ENCODE data around the gene PEAK3. TPM values are rescaled to one million over a fixed set of nuclear protein-coding genes. Genes with fewer than 3 reads are reported as not detected.
A peak's percentile ranks its signal among the peaks of the same experiment; 100 is the strongest.

PEAK3 gene
- total RNA-seq, 1 donor from 2014 or later = not detected

DNA sequence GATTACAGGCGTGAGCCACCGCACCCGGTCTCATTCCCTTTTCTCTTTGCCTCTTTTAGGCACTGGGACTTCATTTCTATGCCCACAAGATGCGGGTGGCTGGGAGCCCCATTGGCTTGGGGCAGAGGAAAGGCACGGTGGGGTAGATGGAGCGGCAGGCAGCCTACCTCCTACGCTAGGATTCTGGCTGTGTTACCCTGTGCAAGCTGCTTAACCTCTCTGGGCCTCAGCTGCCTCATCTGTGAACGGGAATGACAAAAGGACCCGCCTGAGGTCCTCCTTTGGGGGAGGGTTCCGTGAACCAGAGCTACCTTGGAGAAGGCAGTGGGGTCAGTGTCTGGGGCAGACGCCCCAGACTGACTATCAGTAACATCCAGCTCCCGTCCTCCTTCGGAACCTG is 35.3 kb upstream of the PEAK3 start:
- no peak for DNase-seq
- H3K9me3 Mint-ChIP-seq (ENCODE audit: unreplicated experiment) = peaks cover 6% of the 10 kb centered on the region
- H3K4me3 Mint-ChIP-seq (ENCODE audit: unreplicated experiment) = no peak overlapping the region
- H3K27me3 Mint-ChIP-seq (ENCODE audit: unreplicated experiment) = peaks cover 3% of the 10 kb centered on the region
- H3K27ac Mint-ChIP-seq (ENCODE audit: unreplicated experiment) = no peak overlapping the region
- peaks cover 7% of the 10 kb centered on the region for H3K4me1 Mint-ChIP-seq (ENCODE audit: low read depth, unreplicated experiment)
- TF ChIP-seq CTCF (IDR thresholded peaks at IDR 0.05; ENCODE audit: partially characterized antibody, unreplicated experiment) = no peak
- H3K36me3 Mint-ChIP-seq (ENCODE audit: unreplicated experiment) = peaks cover 5% of the 10 kb centered on the region

GRCh38 chr19:2315818-2316353 is 33.9 kb upstream of the PEAK3 start:
- H3K9me3 Mint-ChIP-seq (ENCODE audit: unreplicated experiment) = peaks cover 6% of the 10 kb centered on the region
- H3K4me1 Mint-ChIP-seq (ENCODE audit: low read depth, unreplicated experiment) = peaks cover 7% of the 10 kb centered on the region
- peaks cover 3% of the 10 kb centered on the region for H3K27me3 Mint-ChIP-seq (ENCODE audit: unreplicated experiment)
- no peak overlapping the region for H3K4me3 Mint-ChIP-seq (ENCODE audit: unreplicated experiment)
- peaks cover 5% of the 10 kb centered on the region for H3K36me3 Mint-ChIP-seq (ENCODE audit: unreplicated experiment)
- no peak overlapping the region for H3K27ac Mint-ChIP-seq (ENCODE audit: unreplicated experiment)
- peak; percentile 82 for DNase-seq
- peak; percentile 45 for TF ChIP-seq CTCF (IDR thresholded peaks at IDR 0.05; ENCODE audit: partially characterized antibody, unreplicated experiment)

DNA sequence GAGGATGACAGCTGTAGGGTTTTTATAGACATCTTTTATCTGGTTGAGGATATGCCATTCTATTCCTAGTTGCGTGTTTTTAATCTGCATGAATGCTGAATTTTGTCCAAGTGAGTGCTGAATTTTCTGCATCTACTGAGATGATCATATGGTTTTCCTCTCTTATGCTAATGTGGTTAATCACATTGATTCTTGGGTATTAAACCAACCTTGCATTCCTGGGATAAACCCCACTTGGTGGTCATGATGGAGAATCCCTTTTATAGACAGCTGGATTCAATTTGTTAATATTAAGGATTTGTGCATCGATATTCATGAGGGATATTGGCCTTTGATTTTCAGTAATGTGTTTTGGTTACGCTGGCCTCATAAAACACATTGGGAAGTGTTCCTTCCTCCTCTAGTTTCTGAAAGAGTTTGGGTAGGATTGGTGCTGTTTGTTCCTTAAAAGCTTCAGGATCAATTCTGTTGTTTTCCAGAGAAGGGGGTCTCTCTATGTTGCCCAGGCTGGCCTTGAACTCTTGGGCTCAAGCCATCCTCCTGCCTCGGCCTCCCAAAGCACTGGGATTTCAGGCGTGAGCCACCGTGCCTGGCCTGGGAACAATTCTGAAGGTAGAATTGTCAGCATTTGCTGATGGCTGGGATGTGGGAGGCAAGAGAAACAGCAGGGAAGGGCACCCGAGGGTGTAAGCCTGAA is 33.3 kb upstream of the PEAK3 start:
- Mint-ChIP-seq H3K9me3 (ENCODE audit: unreplicated experiment) (peaks cover 6% of the 10 kb centered on the region), H3K4me1 (ENCODE audit: low read depth, unreplicated experiment) (peaks cover 7% of the 10 kb centered on the region), H3K4me3 (ENCODE audit: unreplicated experiment) (no peak overlapping the region), H3K27ac (ENCODE audit: unreplicated experiment) (no peak overlapping the region), H3K36me3 (ENCODE audit: unreplicated experiment) (peaks cover 5% of the 10 kb centered on the region), H3K27me3 (ENCODE audit: unreplicated experiment) (peaks cover 3% of the 10 kb centered on the region)
- TF ChIP-seq CTCF (IDR thresholded peaks at IDR 0.05; ENCODE audit: partially characterized antibody, unreplicated experiment) = no peak
- no peak for DNase-seq

GRCh38 chr19:2312820-2313501 is 31.0 kb upstream of the PEAK3 start:
- TF ChIP-seq CTCF (IDR thresholded peaks at IDR 0.05; ENCODE audit: partially characterized antibody, unreplicated experiment) = no peak
- peaks cover 10% of the 10 kb centered on the region for H3K9me3 Mint-ChIP-seq (ENCODE audit: unreplicated experiment)
- no peak overlapping the region for H3K4me3 Mint-ChIP-seq (ENCODE audit: unreplicated experiment)
- peaks cover 5% of the 10 kb centered on the region for H3K4me1 Mint-ChIP-seq (ENCODE audit: low read depth, unreplicated experiment)
- H3K27me3 Mint-ChIP-seq (ENCODE audit: unreplicated experiment) = peaks cover 5% of the 10 kb centered on the region
- no peak overlapping the region for H3K27ac Mint-ChIP-seq (ENCODE audit: unreplicated experiment)
- no peak for DNase-seq
- H3K36me3 Mint-ChIP-seq (ENCODE audit: unreplicated experiment) = peaks cover 5% of the 10 kb centered on the region

GRCh38 chr19:2311093-2311492 is 29.1 kb upstream of the PEAK3 start:
- Mint-ChIP-seq H3K4me3 (ENCODE audit: unreplicated experiment) (no peak overlapping the region), H3K27me3 (ENCODE audit: unreplicated experiment) (peaks cover 5% of the 10 kb centered on the region), H3K4me1 (ENCODE audit: low read depth, unreplicated experiment) (peaks cover 5% of the 10 kb centered on the region), H3K9me3 (ENCODE audit: unreplicated experiment) (peaks cover 10% of the 10 kb centered on the region), H3K36me3 (ENCODE audit: unreplicated experiment) (peaks cover 5% of the 10 kb centered on the region), H3K27ac (ENCODE audit: unreplicated experiment) (no peak overlapping the region)
- no peak for DNase-seq
- no peak for TF ChIP-seq CTCF (IDR thresholded peaks at IDR 0.05; ENCODE audit: partially characterized antibody, unreplicated experiment)
